Left renal pelvis (tissue), 4 donors: ENCODE results near the gene NFU1. TPM values are rescaled to one million over a fixed set of nuclear protein-coding genes. Genes with fewer than 3 reads are reported as not detected.

Experiments
- DNase-seq, 4 donors: peaks; one replicate each; pipeline ENCODE4 v3.0.0-alpha.2; 2013; ENCODE audit warnings: low read depth in 4 of 4, low spot score in 3 of 4
- polyA plus RNA-seq, 4 donors: library from polyadenylated mRNA; unstranded; fragments of 120-200 nt; gene quantifications; one replicate each; pipeline ENCODE4 v1.2.1, GENCODE V29; 2013; ENCODE audit not compliant: insufficient read length in 4 of 4

NFU1 gene
- polyA plus RNA-seq, 4 donors: 47.0 to 70.4 (median 60.8) TPM

- no peak for DNase-seq
Measured at GRCh38 chr2:69390001-69390400, 47.2 kb downstream of the NFU1 start.

GRCh38 chr2:69389271-69389670, 48.0 kb downstream of the NFU1 start:
- DNase-seq: no peak

GRCh38 chr2:69387770-69388481, 49.3 kb downstream of the NFU1 start:
- DNase-seq: peak in 1 of 4 donors; percentile 12

- DNase-seq: peak; percentile 78 to 87 (median 87)
Measured at GRCh38 chr2:69386789-69387734, 50.2 kb downstream of the NFU1 start, which contains the start of gene GFPT1. Gene GFPT1 (minus strand): TSS chr2:69387227. CDS start chr2:69387071, 156 bp downstream.

GRCh38 chr2:69386360-69386759, 50.9 kb downstream of the NFU1 start:
- no peak for DNase-seq

GRCh38 chr2:69385443-69386151, 51.6 kb downstream of the NFU1 start:
- DNase-seq: no peak

- DNase-seq: no peak
Measured at GRCh38 chr2:69384618-69385081, 52.6 kb downstream of the NFU1 start.

GRCh38 chr2:69383176-69383812, 53.9 kb downstream of the NFU1 start:
- DNase-seq: no peak

- DNase-seq: no peak
Measured at GRCh38 chr2:69382547-69382946, 54.7 kb downstream of the NFU1 start.

- DNase-seq: no peak
Measured at GRCh38 chr2:69381337-69381737, 55.9 kb downstream of the NFU1 start.

GRCh38 chr2:69380072-69380917, 56.9 kb downstream of the NFU1 start:
- DNase-seq: no peak

GRCh38 chr2:69376403-69376802, 60.8 kb downstream of the NFU1 start:
- no peak for DNase-seq

- DNase-seq: no peak
Measured at GRCh38 chr2:69375494-69376353, 61.5 kb downstream of the NFU1 start.

GRCh38 chr2:69372767-69373166, 64.5 kb downstream of the NFU1 start:
- no peak for DNase-seq

GRCh38 chr2:69369802-69370201, 67.4 kb downstream of the NFU1 start:
- no peak for DNase-seq

- no peak for DNase-seq
Measured at GRCh38 chr2:69368588-69368987, 68.6 kb downstream of the NFU1 start.

- no peak for DNase-seq
Measured at GRCh38 chr2:69359371-69359770, 77.9 kb downstream of the NFU1 start.

GRCh38 chr2:69358914-69359313, 78.3 kb downstream of the NFU1 start:
- no peak for DNase-seq

GRCh38 chr2:69356471-69356870, 80.8 kb downstream of the NFU1 start:
- no peak for DNase-seq
